Vagina (tissue), 2 donors: ENCODE data around the gene CCDC92B.

Source experiments
- CTCF ChIP-seq, 3 experiments: fragments of 450-650 bp in 2 of 3; fragments of 200-600 bp in 1 of 3; sonication (generic) in 1 of 3; IDR thresholded peaks; one replicate each; pipeline ENCODE4 v1.5.1; 2017 to 2019; ENCODE audit warnings: antibody characterized with exemption in 3 of 3, mild to moderate bottlenecking in 2 of 3, moderate library complexity in 2 of 3
- POLR2A ChIP-seq, 2 donors: fragments of 450-650 bp; IDR thresholded peaks; one replicate each; pipeline ENCODE4 v1.6.1; 2017; ENCODE audit warnings: antibody characterized with exemption in 2 of 2, mild to moderate bottlenecking in 2 of 2, moderate library complexity in 2 of 2

- no peak for TF ChIP-seq CTCF (IDR thresholded peaks at IDR 0.05)
- no peak for TF ChIP-seq POLR2A (IDR thresholded peaks at IDR 0.05)
Observed at GRCh38 chr17:2710071-2710802, 39.2 kb downstream of the CCDC92B start.
